HG03064 (cell line): ENCODE measurements around the gene CPNE4.

Source experiments
- ATAC-seq: cut with Tn5 transposase; IDR thresholded peaks from one replicate; pipeline ENCODE4 v1.9.1; 2021; ENCODE audit warnings: low read depth; ENCODE audit not compliant: unreplicated experiment

The CPNE4 gene

DNA sequence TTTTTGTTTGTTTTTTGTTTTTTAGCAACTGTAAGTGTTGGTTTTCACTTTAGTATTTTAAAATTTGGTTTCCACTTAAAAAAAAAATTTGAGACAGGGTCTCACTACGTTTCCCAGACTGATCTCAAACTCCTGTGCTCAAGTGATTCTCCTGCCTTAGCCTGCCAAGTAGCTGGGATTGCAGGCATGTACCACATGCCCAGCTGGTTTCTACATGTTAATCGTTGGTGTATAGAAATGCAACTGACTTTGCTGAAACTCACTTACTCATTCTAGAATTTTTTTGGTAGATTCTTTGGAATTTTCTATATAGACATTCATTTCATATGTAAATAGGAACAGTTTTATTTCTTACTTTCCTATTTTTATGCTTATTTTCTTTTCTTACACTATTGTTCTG, 287.3 kb downstream of the CPNE4 start:
- no peak for ATAC-seq

DNA sequence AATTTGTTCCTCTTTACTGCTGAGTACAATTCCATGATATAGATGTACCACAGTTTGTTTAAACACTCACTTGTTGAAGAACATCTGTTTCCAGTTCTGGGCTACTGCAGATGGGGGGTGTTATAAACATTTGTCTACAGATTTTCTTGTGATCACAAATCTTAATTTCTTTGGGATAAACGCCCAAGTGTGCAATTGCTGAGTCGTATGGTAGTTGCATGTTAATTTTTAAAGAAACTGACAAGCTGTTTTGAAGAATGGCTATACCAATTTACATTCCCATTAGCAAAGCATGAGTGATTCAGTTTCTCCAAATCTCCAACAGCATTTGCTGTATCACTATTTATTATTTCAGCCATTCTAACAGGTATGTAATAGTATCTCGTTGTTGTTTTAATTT, 290.0 kb downstream of the CPNE4 start:
- no peak for ATAC-seq

DNA sequence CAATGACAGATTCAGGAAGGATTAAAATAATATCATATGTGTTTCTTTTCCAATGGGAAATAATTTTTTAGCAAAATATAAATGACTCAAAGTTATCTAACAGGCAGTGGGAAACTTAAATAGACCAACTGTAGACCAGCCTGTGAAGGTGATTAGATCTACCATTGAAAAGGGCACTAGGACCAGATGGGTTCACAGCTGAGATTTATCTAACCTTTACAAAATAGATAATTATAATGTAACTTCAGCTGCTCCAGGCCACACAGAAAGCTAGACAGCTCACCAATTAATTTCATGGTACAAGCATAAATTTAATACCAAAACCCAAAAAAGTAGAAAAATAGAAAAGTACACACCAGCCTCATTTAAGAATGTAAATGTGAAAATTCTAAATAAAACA, 291.7 kb downstream of the CPNE4 start:
- no peak for ATAC-seq

DNA sequence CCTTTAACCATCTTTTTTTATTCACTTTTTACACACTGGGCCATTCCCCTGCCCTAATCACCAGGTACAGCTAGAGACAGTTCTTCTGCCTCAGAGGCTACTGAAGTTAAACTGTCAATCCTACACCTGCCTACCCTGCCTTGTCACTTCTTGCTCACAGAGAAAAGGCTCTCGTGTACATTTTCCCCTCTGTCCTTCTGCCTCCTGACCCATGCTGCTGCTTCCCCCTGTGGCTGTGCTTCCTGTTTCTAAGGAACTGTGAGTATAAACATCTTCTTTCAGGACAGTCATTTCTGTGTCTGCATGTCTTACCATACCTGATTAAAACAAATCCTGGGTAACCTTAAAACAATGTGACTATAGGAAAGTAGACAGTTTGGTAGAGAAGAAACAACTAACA, 295.6 kb downstream of the CPNE4 start:
- no peak for ATAC-seq

DNA sequence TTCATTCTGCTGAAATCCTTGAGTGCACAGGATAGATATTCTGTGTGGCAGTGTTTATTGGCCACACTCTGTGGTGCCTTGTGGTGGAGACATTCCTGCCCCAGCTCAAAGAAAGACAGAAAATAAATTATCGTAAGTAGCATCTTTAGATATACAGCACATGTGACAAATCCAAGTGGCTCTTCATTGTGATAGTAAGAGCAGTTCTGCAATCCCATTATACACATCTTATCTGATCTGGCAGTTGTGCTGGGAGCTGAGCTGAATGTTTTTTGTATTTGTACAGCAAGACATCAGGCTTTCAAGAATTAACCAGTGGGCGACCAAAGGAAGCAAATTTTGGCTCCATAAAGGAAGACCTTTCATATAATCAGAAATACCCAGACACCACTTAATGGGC, 296.7 kb downstream of the CPNE4 start:
- no peak for ATAC-seq

DNA sequence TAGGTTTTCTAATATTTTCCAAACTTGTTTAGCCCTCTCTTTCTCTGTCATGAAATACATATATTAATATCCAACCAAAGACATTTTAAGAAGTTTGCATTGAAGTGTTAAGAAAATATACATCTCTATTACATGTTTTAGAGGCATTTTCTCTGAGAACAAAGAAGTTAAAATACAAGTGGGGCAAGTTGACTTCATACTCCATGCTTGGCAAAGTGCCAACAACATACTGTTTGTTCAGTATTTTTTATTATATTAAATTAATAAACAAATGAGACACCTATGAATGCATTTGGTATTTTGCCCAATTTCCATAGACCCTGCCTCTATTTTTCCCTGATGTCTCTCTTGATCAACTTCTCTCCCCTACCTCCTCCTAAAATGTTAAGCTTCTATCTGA, 299.3 kb downstream of the CPNE4 start:
- no peak for ATAC-seq

DNA sequence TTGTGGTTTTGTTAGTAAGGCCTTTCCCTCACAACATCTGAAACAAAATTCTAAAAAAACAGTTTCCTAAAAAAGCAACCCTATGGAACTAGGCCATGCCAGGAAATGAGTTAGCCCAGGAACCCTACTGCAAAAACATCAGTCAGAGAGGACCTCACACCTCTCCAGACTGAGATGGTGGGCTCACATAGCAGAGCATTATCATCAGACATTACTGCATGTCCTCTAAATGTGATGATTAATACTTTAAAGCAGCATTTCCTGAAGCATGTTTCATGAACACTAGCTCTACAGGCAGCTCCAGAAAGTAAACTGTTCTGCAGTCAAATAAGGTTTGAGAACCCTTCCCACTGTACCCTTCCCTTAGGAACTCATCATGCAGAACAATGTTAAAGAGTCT, 299.7 kb downstream of the CPNE4 start:
- no peak for ATAC-seq

DNA sequence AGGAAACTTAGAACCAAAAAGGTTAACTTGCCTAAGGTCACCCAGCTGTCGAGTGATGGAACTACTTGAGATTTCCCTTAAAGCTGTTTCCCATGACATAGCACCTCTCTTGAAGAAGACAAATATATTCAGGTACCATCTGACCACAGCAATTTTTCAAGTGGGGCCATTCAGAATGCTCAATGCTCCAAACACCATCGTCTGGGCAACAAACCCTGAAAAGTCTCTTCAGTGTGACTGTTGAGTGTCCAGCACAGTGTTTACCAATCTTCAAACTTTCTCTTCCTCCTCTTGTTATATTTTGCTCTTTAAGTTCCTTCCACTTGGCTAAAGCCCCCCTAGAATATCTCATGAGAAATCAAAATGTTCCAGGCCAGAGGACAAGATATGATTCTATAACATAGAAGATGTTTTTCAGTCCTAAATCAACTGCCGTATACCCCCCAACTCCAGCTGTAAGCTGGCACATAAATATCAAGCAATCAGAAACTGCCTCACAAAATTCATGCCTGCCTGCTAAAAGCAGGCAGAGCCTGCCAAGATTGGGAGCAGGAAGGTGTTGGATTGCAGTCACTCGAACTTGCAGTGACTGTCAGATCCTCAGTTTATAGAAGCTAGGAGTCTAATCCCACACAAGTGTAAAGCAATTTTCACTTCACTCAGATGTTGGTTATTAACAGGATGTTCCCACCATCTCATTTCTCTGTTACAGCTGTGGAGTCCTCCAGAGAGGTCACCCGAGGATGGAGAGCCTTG, 301.6 kb downstream of the CPNE4 start:
- ATAC-seq, result no peak

DNA sequence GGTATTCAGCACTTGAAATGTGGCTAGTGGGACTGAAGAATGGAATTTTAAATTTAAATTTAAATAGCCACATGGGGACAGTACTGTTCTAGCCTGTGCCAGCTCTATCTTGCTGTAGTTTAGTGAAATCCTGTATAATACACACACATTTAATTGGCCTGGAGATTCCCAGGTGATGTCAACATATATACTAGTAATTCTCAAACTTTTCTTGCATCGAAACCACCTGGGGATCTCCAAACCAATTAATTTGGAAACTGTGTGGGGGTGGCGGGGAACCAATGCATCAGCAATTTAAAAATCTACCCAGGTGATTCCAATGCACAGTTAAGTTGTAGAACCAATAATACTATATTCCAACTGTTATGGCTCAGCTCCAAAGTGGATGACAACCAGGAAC, 303.1 kb downstream of the CPNE4 start:
- ATAC-seq, result no peak

DNA sequence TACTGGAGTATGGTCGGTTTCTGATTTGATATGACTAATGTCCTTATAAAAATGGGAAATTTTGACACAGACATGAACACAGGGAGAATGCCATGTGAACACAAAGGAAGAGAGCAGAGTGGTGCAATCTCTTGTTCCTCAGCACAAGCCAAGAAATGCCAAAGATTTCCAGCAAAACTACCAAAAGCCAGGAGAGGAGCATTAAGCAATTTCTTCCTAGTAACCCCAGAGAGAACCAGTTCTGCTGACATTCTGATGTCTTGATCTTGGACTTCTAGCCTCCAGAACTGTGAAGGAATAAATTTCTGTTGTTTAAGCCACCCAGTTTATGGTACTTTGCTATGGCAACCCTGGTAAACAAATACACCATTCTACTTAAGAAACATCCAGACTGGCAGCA, 304.2 kb downstream of the CPNE4 start:
- no peak for ATAC-seq

DNA sequence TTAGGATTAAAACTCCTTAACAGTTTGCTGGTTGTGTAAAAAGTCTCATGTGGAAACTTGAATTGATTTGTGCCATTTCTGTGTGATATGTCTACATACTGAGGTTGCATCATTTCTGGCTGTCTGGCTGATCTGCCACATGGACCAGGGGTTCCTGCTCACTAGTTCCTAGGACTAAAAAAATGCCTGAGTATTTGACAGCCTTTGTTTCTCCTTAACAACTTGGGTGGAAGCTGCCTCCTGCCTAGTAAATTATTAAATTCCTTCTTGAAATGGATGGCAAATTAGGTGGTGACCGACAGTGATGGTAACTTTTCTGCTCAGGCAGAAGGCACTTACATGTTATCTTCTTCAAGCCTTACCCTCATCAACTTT, 305.2 kb downstream of the CPNE4 start:
- no peak for ATAC-seq

DNA sequence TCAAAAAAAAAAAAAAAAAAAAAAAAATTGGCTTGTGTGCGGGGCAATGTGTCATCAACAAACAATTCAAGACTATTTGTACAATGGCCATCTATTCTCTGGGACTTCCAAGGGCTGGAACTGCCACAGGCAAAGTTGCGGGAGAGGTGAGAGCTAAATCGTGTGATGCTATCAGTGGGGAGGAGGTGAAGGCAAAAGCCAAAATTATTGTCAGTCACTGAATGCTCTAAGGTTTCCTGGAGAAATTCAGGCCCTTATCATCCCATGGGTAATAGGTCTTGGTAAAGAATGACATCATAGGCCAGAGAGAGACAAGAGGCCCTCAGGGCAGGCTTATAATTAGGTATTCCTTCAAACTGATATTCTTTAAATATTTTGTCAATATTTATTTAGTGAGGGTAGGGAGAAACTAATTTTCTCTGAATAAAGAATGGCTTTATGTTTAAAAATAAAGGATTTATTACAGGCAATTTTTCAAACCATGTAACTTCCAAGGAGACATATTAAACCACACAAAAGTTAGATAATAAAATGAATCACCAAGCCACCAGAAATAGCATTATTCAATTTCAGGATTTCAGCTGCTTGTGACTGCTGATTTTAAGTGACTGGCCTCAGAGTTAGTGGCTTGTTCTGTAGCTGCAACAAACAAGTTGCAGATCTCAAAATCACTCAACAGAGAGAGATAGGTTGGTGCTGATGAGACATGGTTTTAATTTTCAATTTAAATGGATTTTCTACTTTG, 305.7 kb downstream of the CPNE4 start:
- ATAC-seq, result no peak

DNA sequence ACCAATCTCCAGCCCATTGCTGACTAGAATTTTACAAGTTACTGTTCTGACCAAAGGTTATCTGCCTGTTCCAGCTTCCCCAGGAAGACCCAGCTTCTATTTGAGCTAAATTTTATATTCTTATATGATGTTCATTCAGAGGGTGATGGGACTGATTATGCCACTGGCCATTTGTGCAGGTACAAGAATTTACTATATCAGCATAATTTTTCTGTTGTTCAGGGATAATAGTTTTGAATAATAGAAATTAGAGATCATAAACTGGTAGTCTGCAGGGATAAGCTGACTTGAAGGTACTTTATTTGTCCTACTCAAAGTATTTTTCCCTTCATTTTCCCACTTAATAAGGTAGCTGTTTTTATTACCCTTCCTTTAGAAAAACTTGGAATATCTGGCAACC, 309.4 kb downstream of the CPNE4 start:
- ATAC-seq, result no peak

DNA sequence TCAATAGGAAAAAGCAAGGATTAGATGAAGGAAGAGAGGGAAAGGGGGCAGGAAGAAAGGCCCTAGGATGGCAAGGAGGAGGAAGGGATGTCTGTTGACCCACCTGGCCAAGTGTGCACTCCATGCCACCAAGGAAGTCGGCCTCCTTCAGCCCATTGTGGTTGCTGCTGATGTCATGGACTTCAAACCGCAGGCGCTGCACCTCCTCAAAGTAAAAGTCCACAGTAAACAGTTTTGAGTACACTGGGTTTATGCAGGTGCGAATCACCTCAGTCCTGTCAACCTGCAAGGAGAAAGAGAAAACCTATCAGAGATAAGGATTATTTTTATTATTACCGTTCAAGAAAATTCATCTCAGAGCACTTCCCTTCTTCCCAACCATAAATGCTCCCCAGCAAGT, 311.5 kb downstream of the CPNE4 start:
- no peak for ATAC-seq

DNA sequence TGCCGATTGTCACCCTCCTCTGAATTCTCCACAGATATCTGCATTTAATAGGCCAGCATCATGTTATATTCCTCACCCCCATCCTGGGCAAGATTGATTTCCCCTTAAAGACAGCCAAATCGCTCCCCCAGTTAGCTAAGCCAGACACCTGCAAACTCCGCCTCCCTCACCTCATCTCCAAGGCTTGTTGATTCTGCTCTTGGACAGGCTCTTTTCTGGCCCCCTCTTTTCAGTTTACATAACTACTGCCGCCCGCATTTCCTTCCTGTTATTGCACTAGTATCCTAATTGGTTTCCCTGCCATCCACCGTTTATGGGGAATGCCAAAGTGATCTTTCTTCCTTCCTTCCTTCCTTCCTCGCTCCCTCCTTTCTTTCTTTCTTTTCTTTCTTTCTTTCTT, 317.3 kb downstream of the CPNE4 start:
- no peak for ATAC-seq

DNA sequence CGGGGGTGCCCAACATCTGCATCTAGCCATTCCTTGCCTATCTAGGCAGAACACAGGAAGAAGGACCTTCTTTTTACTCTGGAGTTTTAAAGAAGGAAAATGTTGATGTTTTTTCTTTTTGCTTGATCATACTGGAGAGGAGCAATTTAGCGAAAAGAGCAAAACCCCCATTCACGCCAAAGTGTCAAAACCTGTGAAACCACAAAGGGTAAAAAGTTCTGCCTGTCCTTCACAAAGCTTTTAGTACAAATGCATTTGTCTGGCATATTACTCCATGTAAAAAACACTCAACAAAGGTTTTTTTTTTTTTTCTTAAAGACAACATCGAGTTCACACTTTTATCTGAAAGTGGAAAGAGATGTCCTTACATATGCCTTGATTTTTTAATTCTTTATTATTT, 317.9 kb downstream of the CPNE4 start:
- no peak for ATAC-seq

DNA sequence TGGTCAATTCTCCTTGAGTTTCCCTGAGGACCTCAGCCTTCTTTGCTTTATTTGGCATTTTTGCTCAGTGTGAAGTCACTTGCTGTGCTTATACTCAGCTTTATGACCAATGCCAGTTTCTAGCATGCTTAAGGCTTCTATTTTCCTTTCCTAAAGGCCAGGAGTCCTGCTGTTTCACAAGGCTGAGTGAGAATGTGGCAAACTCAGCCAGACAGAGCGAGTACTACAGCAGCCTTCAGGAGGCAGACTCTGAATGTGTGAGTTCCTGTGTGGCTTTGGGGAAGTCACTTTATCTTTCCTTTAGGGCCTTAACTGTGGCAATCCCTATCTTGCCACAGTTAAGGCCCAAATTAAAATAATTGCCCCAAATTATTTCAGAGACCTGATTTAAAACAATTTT, 318.8 kb downstream of the CPNE4 start:
- no peak for ATAC-seq

DNA sequence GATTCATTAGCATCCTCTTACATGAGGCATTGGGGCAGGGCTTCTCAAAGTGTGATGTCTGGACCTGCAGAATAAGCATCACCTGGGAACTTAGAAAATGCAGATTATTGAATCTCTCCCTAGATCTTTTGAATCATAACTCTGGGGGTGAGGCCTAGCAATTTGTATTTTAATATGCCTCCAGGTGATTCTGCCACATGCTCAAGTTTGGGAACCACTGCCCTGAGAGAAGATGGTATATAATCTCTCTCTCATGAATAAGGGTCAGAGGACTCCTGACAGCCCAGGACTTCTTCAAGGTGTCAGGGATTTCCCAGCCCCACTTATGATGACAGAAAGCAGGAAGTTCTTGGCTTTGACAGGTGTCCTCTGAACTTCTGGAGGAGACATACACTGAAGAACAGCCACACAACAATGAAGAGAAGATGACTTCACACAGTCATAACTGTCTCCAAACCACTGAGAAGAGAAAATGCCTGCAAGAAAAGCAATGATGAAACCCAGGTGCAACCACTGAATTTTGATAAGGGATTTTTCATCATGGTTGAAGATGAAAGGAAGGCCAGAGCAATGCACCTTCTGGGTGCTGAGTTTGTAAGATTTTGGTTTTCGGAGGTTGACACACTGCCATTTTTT, 320.1 kb downstream of the CPNE4 start:
- ATAC-seq, result peak; percentile 68

DNA sequence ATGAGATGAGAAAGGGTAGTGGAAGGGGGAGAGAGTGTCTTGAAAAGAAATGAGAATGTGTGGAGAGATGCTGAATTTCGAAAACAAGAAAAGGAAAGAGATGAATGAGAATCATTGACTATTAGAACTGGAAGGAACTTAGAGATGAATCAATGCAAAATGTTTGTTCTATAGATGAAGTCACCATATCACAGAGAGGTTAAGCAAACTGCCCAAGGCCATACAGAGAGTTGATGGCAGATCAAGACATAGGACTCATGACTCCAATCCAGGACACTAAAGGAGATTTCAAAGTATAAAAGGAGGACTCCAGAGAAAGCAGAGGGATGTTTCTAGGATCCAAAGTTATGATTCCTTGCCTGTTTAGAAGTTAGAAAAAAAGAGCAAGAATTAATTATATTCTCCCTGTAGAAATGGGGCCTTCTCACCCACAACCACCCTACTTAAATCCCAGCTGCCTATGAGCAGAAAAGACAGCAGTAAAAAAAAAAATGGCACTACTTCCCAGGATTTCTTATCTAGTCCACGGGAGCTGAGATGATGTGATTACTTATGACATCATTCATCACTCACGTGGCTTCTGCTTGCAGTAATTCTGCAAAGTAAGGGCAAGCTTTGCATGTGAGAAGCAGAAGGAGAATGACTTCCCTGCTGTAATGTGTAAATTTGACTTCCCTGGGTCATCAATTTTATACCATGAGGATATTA, 321.2 kb downstream of the CPNE4 start:
- ATAC-seq, result no peak

DNA sequence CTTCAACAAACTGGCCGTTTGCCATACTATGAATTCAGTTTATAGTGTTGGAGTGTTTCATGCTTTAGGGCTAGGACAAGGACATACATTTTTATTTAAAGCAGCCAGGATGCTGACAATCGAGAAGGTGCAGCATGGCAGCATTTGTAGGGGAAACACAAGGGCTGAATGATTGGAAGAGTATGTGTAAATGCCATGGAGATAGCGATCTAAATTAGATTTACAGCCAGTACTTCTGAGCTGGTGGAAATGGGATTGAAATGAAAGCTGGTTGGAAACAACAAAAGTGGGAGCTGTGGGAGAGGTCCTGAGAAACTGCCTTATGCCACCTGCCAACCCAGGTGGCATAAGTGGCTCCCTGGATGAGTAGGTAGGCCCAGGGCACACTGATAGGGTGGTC, 322.2 kb downstream of the CPNE4 start:
- no peak for ATAC-seq

DNA sequence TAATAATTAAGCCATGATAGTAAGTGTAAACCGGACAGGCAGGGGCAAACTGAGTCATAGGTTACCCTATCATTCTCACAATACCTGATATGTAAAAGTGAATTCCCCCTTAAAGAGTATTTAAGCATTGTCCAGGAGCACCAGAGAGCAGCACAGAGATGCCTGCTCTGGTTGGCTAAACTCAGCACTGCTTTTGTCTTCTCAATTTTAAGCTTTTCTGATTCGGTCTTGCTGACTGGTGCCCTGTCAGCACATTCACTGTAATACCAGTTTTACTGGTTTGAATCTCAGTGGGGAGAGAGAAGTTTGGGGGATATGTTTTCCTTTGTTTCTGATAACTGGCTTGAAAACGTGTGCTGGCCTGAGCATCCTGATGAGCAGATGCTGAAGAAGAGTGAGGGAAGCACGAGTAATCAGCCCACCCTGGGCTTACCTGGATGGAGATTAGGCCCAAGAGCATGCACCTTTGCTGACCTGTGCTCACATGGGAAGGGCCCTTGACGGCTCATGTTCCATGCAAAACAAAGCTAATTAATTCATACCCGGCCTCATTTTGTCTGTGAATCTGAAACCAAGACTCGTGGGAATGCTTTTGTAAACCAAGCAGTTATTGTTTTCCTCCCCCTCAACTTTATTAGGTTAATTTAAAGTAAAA, 323.6 kb downstream of the CPNE4 start:
- no peak for ATAC-seq
